A673 (cell line): ENCODE data around the gene PDE10A.

ENCODE experiments used
- EZH2 ChIP-seq: fragments of 200-600 bp; sonication (generic); IDR thresholded peaks from 2 replicates; pipeline ENCODE4 v1.6.1; 2017; ENCODE audit warnings: borderline replicate concordance, low read depth, mild to moderate bottlenecking, mixed read lengths, antibody characterized with exemption, low read length; ENCODE audit not compliant: poor library complexity, severe bottlenecking
- TF ChIP-seq, protein P1 (sequence below): fragments of 300-800, 200-600 bp; sonication (generic); conservative IDR thresholded peaks from 2 replicates; pipeline ENCODE4 v1.5.1; 2017; ENCODE audit warnings: low read depth, mild to moderate bottlenecking, antibody characterized with exemption, low read length, moderate library complexity, mixed read lengths

DNA sequence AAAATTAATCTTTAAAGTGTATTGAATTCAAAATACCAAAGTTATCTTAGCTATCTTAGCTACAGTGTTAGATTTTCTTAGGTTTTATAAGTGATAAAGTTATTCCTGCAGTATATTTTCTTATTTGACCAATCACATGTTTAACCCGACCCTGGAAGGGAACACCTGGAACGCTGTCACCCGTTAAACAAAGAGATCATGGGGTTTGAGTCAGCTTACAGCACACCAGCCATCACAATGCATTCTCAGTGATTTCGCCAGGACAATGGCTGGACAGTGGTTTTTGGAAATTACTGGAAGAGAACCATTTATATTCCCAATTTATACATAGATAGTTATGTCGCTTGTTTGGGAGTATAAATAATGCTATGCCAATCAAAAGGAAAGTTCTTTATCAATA, 364.2 kb downstream of the PDE10A start:
- TF ChIP-seq, protein P1, sequence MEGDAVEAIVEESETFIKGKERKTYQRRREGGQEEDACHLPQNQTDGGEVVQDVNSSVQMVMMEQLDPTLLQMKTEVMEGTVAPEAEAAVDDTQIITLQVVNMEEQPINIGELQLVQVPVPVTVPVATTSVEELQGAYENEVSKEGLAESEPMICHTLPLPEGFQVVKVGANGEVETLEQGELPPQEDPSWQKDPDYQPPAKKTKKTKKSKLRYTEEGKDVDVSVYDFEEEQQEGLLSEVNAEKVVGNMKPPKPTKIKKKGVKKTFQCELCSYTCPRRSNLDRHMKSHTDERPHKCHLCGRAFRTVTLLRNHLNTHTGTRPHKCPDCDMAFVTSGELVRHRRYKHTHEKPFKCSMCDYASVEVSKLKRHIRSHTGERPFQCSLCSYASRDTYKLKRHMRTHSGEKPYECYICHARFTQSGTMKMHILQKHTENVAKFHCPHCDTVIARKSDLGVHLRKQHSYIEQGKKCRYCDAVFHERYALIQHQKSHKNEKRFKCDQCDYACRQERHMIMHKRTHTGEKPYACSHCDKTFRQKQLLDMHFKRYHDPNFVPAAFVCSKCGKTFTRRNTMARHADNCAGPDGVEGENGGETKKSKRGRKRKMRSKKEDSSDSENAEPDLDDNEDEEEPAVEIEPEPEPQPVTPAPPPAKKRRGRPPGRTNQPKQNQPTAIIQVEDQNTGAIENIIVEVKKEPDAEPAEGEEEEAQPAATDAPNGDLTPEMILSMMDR, result no peak
- TF ChIP-seq EZH2, result no peak
